Liver (tissue), 9 donors: Measurements from ENCODE around the gene RCOR1. TPM values are rescaled to one million over a fixed set of nuclear protein-coding genes. Genes with fewer than 3 reads are reported as not detected.
A peak's percentile ranks its signal among the peaks of the same experiment; 100 is the strongest.

ENCODE experiments used
- DNase-seq: peaks from one replicate; pipeline ENCODE4 v3.0.0-alpha.2; 2017; ENCODE audit warnings: low spot score
- H3K27ac ChIP-seq, 2 donors: one replicate each; pipeline ENCODE4 v1.7.0; 2013; ENCODE audit warnings: inconsistent platforms in 2 of 2, low read length in 2 of 2, control low read depth in 1 of 2, low read depth in 1 of 2, mild to moderate bottlenecking in 1 of 2
- H3K27me3 ChIP-seq, 4 donors: one replicate each; pipeline versions ENCODE4 v1.6.1 to v1.7.0; 2013; ENCODE audit warnings: low read length in 3 of 4, inconsistent platforms in 1 of 4, mild to moderate bottlenecking in 1 of 4, moderate library complexity in 1 of 4; ENCODE audit not compliant: control insufficient read depth in 4 of 4, insufficient read depth in 4 of 4
- H3K36me3 ChIP-seq, 4 donors: one replicate each; pipeline versions ENCODE4 v1.6.1 to v1.7.0; 2013; ENCODE audit warnings: low read length in 3 of 4, mild to moderate bottlenecking in 3 of 4, low read depth in 1 of 4, moderate library complexity in 1 of 4; ENCODE audit not compliant: control insufficient read depth in 4 of 4, insufficient read depth in 3 of 4
- H3K4me1 ChIP-seq, 4 donors: one replicate each; pipeline versions ENCODE4 v1.6.1 to v1.7.0; 2013; ENCODE audit warnings: low read length in 3 of 4, mild to moderate bottlenecking in 3 of 4, moderate library complexity in 1 of 4; ENCODE audit not compliant: control insufficient read depth in 4 of 4, insufficient read depth in 4 of 4
- H3K4me3 ChIP-seq, 3 donors: one replicate each; pipeline versions ENCODE4 v1.6.1 to v1.7.0; 2013; ENCODE audit warnings: low read length in 3 of 3, control low read depth in 1 of 3, low read depth in 1 of 3, mild to moderate bottlenecking in 1 of 3
- H3K9ac ChIP-seq, 2 donors: one replicate each; pipeline ENCODE4 v1.7.0; 2013; ENCODE audit warnings: low read length in 2 of 2, mild to moderate bottlenecking in 2 of 2, moderate library complexity in 2 of 2, control low read depth in 1 of 2, low read depth in 1 of 2
- H3K9me3 ChIP-seq, 4 donors: one replicate each; pipeline versions ENCODE4 v1.6.1 to v1.7.0; 2013; ENCODE audit warnings: low read length in 3 of 4; ENCODE audit not compliant: control insufficient read depth in 4 of 4
- CTCF ChIP-seq: fragments of 150-350 bp; IDR thresholded peaks from 2 replicates; pipeline ENCODE4 v1.5.1; 2017; ENCODE audit warnings: improper control_type of control experiment, low read depth, low read length; ENCODE audit not compliant: missing input control
- EGR1 ChIP-seq, 2 donors: IDR thresholded peaks; 2 replicates each; pipeline ENCODE4 v1.6.1; 2016 to 2018; ENCODE audit warnings: antibody characterized with exemption in 2 of 2, low read depth in 2 of 2
- FOXA1 ChIP-seq: IDR thresholded peaks from 2 replicates; pipeline ENCODE4 v1.6.1; 2016; ENCODE audit warnings: antibody characterized with exemption
- FOXA2 ChIP-seq: IDR thresholded peaks from 2 replicates; pipeline ENCODE4 v1.6.1; 2016; ENCODE audit warnings: antibody characterized with exemption
- GABPA ChIP-seq, 2 donors: IDR thresholded peaks in 1 of 2; conservative IDR thresholded peaks in 1 of 2; 2 replicates each; pipeline ENCODE4 v1.6.1; 2016; ENCODE audit warnings: antibody characterized with exemption in 2 of 2, mild to moderate bottlenecking in 1 of 2, moderate library complexity in 1 of 2
- HNF4A ChIP-seq, 2 donors: conservative IDR thresholded peaks; 2 replicates each; pipeline ENCODE4 v1.6.1; 2016; ENCODE audit warnings: antibody characterized with exemption in 2 of 2, mild to moderate bottlenecking in 2 of 2
- HNF4G ChIP-seq: IDR thresholded peaks from 2 replicates; pipeline ENCODE4 v1.6.1; 2016; ENCODE audit warnings: antibody characterized with exemption
- JUND ChIP-seq, 2 donors: IDR thresholded peaks; 2 replicates each; pipeline ENCODE4 v1.6.1; 2016; ENCODE audit warnings: antibody characterized with exemption in 2 of 2
- MAX ChIP-seq: IDR thresholded peaks from 2 replicates; pipeline ENCODE4 v1.6.1; 2016; ENCODE audit warnings: antibody characterized with exemption
- NR2F2 ChIP-seq: IDR thresholded peaks from 2 replicates; pipeline ENCODE4 v1.6.1; 2016; ENCODE audit warnings: antibody characterized with exemption
- RAD21 ChIP-seq, 2 donors: IDR thresholded peaks; 2 replicates each; pipeline ENCODE4 v1.6.1; 2016; ENCODE audit warnings: antibody characterized with exemption in 2 of 2, mild to moderate bottlenecking in 2 of 2
- REST ChIP-seq: IDR thresholded peaks from 2 replicates; pipeline ENCODE4 v1.6.1; 2016; ENCODE audit warnings: antibody characterized with exemption, mild to moderate bottlenecking
- RXRA ChIP-seq, 2 donors: IDR thresholded peaks; 2 replicates each; pipeline ENCODE4 v1.6.1; 2017 to 2018; ENCODE audit warnings: antibody characterized with exemption in 2 of 2, mild to moderate bottlenecking in 1 of 2
- SP1 ChIP-seq: IDR thresholded peaks from 2 replicates; pipeline ENCODE4 v1.6.1; 2018; ENCODE audit warnings: antibody characterized with exemption, mild to moderate bottlenecking
- TAF1 ChIP-seq: conservative IDR thresholded peaks from 2 replicates; pipeline ENCODE4 v1.6.1; 2016; ENCODE audit warnings: antibody characterized with exemption, mild to moderate bottlenecking
- YY1 ChIP-seq: IDR thresholded peaks from 2 replicates; pipeline ENCODE4 v1.6.1; 2016; ENCODE audit warnings: antibody characterized with exemption, mild to moderate bottlenecking
- ZBTB33 ChIP-seq: IDR thresholded peaks from 2 replicates; pipeline ENCODE4 v1.6.1; 2016; ENCODE audit warnings: antibody characterized with exemption
- WGBS: extraction: QIAGEN DNeasy Blood & Tissue Kit; methylation state at CpG from one replicate; pipeline ENCODE4 v1.1.7; 2013; 5-methylcytosine and 5-hydroxymethylcytosine counted together
- polyA plus RNA-seq, 2 donors: library from polyadenylated mRNA; stranded (reverse) in 1 of 2; unstranded in 1 of 2; fragments of 200-250 nt in 1 of 2; fragments of >200 nt in 1 of 2; fragmentation: Nextera tagmentation in 1 of 2; extraction: Ambion mirVana in 1 of 2; gene quantifications; one replicate each; pipeline versions ENCODE4 v1.2.1 to v1.2.3, GENCODE V29; 2013 to 2015
- total RNA-seq, 2 donors: library from RNA; depleted of rRNA; stranded (reverse); fragments of >200 nt; gene quantifications; one replicate each; pipeline ENCODE4 v1.2.3, GENCODE V29; 2014
- TF ChIP-seq, protein P1 (sequence below): IDR thresholded peaks from 2 replicates; pipeline ENCODE4 v1.6.1; 2016; ENCODE audit warnings: antibody characterized with exemption
- donor health status: healthy.
- donor health status: healthy.
- donor health status: healthy.
- donor health status: healthy.
- donor health status: healthy.

The RCOR1 gene
- total and polyA plus RNA-seq, 4 donors, result 4.2 to 17.0 (median 5.7) TPM

DNA sequence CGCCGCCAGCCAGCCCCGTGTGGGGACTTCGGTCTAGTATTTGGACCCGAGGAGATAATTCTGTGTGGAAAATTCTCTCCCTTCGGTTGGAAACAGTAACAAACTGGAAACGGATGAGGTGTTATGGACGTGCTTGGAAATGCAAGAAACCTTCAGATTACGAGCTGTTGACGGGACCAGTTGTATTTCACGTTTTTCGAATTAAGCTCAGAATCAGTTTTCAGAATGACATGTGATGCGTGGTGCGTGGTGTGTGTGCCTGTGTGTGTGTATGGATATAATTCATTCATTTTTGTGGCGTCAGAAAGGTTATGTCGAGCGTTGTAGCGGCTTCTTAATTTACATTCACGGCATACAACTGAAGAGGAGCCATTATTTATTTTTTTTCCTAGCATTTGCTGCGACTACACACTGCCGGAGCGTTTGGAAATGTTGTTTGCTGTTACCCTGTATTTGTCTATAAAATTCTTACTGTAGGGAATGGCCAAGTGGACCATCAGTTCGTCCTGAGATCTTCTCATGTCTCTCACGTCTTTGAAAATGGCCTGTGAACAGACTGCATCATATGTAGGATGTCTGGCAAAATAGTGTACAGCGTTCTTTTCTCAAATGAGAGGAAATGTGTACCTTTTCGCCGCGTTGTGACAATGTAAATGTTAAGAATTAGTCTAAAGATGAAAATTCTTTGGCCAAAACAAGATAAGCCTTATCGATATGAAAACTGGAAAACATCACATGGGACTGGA lies 186.1 kb downstream of the RCOR1 start:
- no peak for DNase-seq
- peaks cover 0 to 14% (median 9%) of the 10 kb centered on the region in 4 donors for H3K4me1 ChIP-seq
- no peaks in the 10 kb centered on the region for H3K9me3 ChIP-seq
- H3K27ac ChIP-seq, result peak overlapping the region; percentile 74 to 77
- no peaks in the 10 kb centered on the region for H3K27me3 ChIP-seq
- peak overlapping the region; percentile 72 to 93 for H3K9ac ChIP-seq
- H3K36me3 ChIP-seq, result no peaks in the 10 kb centered on the region
- H3K4me3 ChIP-seq, result peak overlapping the region; percentile 73 to 92 (median 80)
- WGBS, result 11% methylated on average over 29 of the region's 29 CpGs
- peak; percentile 3 for TF ChIP-seq HNF4G
- peak; percentile 18 to 28 for TF ChIP-seq HNF4A (conservative IDR thresholded peaks at IDR 0.05)
- TF ChIP-seq FOXA2, result no peak

DNA sequence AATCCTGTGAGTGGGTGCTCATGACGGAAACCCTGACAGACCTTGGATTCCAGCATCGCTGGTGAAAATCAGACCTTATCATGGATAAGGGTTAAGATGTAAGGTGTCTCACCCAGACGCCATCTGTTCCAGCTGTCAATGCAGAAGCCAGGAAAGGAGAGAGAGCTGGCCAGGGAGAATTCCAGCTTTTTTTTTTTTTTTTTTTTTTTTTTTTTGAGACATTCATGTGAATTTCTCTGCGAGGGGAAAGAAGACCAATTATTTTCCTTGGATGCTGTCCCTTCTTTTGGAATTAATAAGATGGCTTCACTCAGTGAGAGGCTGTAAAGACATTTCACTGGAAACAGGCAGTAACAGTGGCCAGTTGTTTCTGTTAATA lies 186.6 kb downstream of the RCOR1 start:
- no peaks in the 10 kb centered on the region for H3K9me3 ChIP-seq
- no peak for DNase-seq
- H3K27me3 ChIP-seq, result no peaks in the 10 kb centered on the region
- H3K36me3 ChIP-seq, result no peaks in the 10 kb centered on the region
- TF ChIP-seq NR2F2 (no peak), RXRA (IDR thresholded peaks at IDR 0.05) (no peak), ZBTB33 (no peak), SP1 (no peak), TAF1 (no peak), EGR1 (IDR thresholded peaks at IDR 0.05; ENCODE audit: low read depth in 2 of 2) (no peak), HNF4A (conservative IDR thresholded peaks at IDR 0.05) (no peak), YY1 (no peak), RAD21 (IDR thresholded peaks at IDR 0.05) (no peak), HNF4G (no peak), MAX (no peak), JUND (IDR thresholded peaks at IDR 0.05) (no peak), FOXA1 (no peak), GABPA (IDR thresholded peaks at IDR 0.05 in 1 of 2, conservative IDR thresholded peaks at IDR 0.05 in 1 of 2) (no peak), CTCF (no peak), REST (no peak), FOXA2 (no peak)
- TF ChIP-seq, protein P1, sequence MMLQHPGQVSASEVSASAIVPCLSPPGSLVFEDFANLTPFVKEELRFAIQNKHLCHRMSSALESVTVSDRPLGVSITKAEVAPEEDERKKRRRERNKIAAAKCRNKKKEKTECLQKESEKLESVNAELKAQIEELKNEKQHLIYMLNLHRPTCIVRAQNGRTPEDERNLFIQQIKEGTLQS, result no peak
- H3K9ac ChIP-seq, result no peak overlapping the region
- peaks cover 0 to 14% (median 9%) of the 10 kb centered on the region in 4 donors for H3K4me1 ChIP-seq
- H3K4me3 ChIP-seq, result no peak overlapping the region
- no peak overlapping the region for H3K27ac ChIP-seq
- WGBS, result 71% methylated on average over 4 of the region's 4 CpGs
